NCI-H2227 treated with DMSO at 0.1 percent for 48 hours (cell line): ENCODE results near the gene ADD1.

ENCODE experiments used
- DNase-seq: peaks from one replicate; lab custom pipeline; 2025; lab: John Stamatoyannopoulos, UW

The ADD1 gene

GRCh38 chr4:2804973-2805501 lies 38.6 kb upstream of the ADD1 start:
- DNase-seq, result no peak

GRCh38 chr4:2805712-2806389 lies 37.8 kb upstream of the ADD1 start:
- DNase-seq, result no peak

DNA sequence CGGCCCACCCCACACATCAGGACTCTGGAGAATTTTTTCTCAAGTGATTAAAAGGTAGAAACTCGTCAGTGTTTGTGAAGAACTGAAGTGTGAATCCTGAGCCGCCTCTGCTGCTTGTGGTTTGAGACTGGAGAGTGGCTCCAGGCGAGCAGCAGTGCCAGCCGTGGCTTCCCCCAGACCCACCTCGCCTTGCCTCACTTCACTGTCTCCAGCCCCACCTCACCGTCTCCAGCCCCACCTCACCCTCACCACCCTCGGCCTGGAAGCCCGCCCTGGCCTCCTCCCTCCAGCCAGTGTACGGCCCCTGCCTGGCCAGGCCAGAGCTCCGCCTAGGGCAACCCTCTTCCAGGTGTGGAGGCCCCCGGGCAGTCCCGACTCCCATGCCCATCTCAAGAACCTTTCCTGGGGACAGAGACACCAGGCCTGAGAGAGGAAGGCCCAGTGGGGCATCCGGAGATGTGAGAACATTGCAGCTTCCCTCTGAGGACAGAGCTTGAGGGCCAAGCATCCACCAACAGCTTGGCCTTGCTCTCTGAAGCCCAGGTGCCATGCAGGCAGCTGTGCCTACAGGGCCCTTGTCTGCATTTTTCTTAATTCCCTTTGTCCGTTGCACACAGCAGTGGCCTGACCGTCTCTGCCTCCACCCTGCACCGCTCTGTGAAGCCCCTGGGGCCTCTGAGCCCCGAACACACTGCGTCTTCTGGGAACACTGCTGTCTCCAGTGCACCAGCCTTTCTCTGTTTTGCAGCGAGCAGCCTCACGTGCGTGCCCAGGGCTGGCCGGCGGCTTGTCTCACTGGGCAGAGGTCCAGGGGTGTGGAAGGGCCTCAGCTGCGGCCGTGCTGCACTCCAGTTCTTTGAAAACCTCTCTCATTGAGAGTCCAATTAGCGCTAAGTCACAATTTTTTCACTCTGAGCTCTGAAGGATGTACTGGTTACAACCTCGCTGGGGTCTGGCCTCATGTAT lies 37.0 kb upstream of the ADD1 start:
- DNase-seq, result peak; percentile 10

- DNase-seq, result no peak
These were observed 36.1 kb upstream of the ADD1 start for GRCh38 chr4:2807571-2807970.

DNA sequence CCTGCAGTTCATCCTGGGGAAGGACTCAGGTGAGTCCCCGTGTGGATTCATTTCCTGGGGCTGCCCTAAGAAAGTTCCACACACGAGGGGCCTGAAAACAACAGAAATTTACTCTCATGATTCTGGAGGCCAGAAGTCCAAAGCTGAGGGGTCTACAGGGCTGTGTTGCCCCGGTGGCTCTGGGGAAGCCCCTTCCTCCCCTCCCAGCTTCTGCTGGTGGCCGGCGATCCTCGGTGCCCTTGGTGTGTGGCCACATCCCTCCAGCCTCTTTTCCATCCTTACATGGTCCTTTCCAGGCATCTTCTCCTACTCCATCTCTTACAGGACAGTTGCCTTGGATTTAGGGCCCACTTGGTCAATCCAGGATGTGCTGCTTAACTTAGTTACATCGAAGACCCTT lies 35.6 kb upstream of the ADD1 start:
- no peak for DNase-seq

DNA sequence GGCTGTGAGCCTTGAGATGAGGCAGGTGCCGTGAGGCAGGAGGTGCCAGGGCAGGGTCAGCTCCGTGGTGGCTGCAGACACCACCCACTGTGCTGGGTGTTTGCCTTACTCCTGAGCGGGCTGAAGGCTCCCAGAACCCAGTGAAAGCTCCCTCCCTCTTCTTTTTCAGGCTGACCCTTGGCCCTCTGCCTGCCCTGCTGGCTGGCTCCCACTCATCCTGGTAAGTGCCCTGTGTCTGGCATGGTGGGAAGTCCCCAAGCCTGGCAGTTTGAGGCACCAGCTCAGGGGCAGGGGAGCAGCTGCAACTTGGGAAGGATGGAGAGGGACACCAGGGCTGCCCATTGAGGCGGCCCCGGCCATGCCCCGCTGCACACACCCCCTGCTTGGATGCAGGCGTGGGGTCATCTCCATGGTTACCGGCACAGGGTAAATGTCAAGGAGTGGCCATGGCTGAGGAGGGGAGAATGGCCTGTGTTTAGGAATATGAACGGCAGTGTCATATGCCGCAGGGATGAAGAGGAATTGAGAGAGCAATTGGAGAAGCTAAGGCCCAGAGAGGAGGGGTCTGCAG lies 33.9 kb upstream of the ADD1 start:
- DNase-seq, result no peak

GRCh38 chr4:2810388-2810787 lies 33.3 kb upstream of the ADD1 start:
- DNase-seq, result no peak

- DNase-seq, result no peak
These were observed 31.6 kb upstream of the ADD1 start for GRCh38 chr4:2811830-2812611.

GRCh38 chr4:2812612-2813354 lies 30.9 kb upstream of the ADD1 start:
- DNase-seq, result no peak

- DNase-seq, result no peak
These were observed 29.9 kb upstream of the ADD1 start for GRCh38 chr4:2813446-2814405.

GRCh38 chr4:2814627-2815270 lies 28.9 kb upstream of the ADD1 start:
- DNase-seq, result no peak

DNA sequence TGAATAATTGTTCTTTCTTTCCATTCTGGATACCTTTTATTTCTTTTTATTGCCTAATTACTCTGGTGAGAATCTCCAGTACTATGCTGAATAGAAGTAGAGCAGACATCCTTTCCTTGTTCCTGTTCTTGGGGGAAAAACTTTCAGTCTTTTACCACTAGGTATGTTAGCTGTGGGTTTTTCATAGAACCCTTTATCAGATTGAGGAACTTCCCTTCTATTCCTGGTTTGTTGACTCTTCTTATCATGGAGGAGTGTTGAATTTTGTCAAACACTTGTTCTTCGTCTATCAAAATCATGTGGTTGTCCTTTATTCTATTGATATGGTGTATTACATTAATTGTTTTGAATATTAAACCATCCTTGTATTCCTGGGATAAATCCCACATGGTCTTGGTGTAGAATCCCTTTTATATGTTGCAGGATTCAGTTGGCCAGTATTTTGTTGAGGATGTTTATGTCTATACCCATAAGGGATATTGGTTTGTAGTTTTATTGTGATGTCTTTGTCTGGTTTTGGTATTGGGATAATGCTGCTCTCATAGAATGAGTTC lies 27.2 kb upstream of the ADD1 start:
- no peak for DNase-seq

- no peak for DNase-seq
These were observed 26.5 kb upstream of the ADD1 start for GRCh38 chr4:2817137-2817536.

DNA sequence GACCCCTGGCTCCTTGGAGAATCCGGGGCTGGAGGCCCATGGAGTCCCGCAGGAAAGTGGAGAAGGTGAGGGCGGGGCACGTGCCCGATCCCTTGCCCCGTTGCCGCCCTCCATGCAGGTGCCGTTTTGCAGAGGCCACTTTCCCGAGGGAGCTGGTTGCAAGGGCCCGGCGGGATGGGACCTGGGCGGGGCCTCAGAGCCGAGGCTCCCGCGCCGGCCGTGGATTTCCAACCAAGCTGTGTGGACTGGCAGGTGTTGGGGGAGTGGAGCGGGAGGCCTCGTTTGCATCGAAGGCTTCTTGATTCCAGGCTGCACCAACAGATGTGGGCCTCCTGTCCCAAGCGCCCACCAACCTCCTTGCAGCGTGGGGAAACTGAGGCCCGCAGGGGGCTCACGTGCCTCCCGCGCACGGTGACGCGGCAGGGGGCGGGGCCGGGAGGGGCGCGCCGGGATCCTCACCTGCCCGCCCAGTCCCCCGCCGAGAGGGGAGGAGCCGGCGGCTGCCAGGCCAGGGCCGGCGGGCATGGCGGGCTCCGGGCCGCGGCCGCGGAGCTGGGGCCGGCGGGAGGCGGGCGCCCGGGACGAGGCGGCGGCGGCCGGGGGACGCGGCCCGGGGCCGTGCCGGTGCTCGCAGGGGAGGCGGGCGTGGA lies 25.8 kb upstream of the ADD1 start:
- no peak for DNase-seq

- no peak for DNase-seq
These were observed 25.2 kb upstream of the ADD1 start for GRCh38 chr4:2818351-2818939.

- DNase-seq, result no peak
These were observed 24.1 kb upstream of the ADD1 start for GRCh38 chr4:2819244-2820215.
